Aorta (tissue), 5 donors: Measurements from ENCODE around the gene RSPH1. TPM values are rescaled to one million over a fixed set of nuclear protein-coding genes. Genes with fewer than 3 reads are reported as not detected.

ENCODE experiments used
- ATAC-seq: fragments of 200-7000 bp; cut with Tn5 transposase; one replicate; pipeline ENCODE4 v1.9.1; 2022; ENCODE audit warnings: moderate library complexity; ENCODE audit not compliant: low FRiP score
- DNase-seq, 2 donors: peaks; one replicate each; pipeline ENCODE4 v3.0.0-alpha.2; 2020
- H3K27ac ChIP-seq, 2 donors: one replicate each; pipeline ENCODE4 v1.5.1; 2013; ENCODE audit warnings: low read length in 2 of 2, mild to moderate bottlenecking in 2 of 2, moderate library complexity in 2 of 2, control low read depth in 1 of 2, inconsistent platforms in 1 of 2, low read depth in 1 of 2
- H3K27me3 ChIP-seq, 2 donors: one replicate each; pipeline ENCODE4 v1.6.1; 2013; ENCODE audit warnings: control low read depth in 1 of 2, low read length in 1 of 2, mild to moderate bottlenecking in 1 of 2, moderate library complexity in 1 of 2; ENCODE audit not compliant: insufficient read depth in 2 of 2, control insufficient read depth in 1 of 2
- H3K36me3 ChIP-seq, 2 donors: one replicate each; pipeline ENCODE4 v1.6.1; 2013; ENCODE audit warnings: control low read depth in 1 of 2, low read length in 1 of 2, mild to moderate bottlenecking in 1 of 2; ENCODE audit not compliant: insufficient read depth in 2 of 2, control insufficient read depth in 1 of 2
- H3K4me1 ChIP-seq, 2 donors: one replicate each; pipeline ENCODE4 v1.6.1; 2013; ENCODE audit warnings: low read length in 2 of 2, control low read depth in 1 of 2, mild to moderate bottlenecking in 1 of 2, moderate library complexity in 1 of 2; ENCODE audit not compliant: insufficient read depth in 2 of 2, control insufficient read depth in 1 of 2
- H3K4me3 ChIP-seq, 2 donors: one replicate each; pipeline ENCODE4 v1.5.1; 2013; ENCODE audit warnings: low read length in 2 of 2, control low read depth in 1 of 2, mild to moderate bottlenecking in 1 of 2
- H3K9me3 ChIP-seq: one replicate; pipeline ENCODE4 v1.6.1; 2013; ENCODE audit warnings: mild to moderate bottlenecking, low read length; ENCODE audit not compliant: control insufficient read depth
- WGBS, 2 donors: extraction: QIAGEN DNeasy Blood & Tissue Kit; methylation state at CpG; one replicate each; pipeline ENCODE4 v1.1.7; 2013; 5-methylcytosine and 5-hydroxymethylcytosine counted together
- intact Hi-C, 2 donors: fragments of 100-400 bp; cut with DNase I; formaldehyde crosslinking; loops; one replicate each; pipeline versions ENCODE4 v1.14.2 to v1.15.0; 2022
- polyA plus RNA-seq, 2 donors: library from polyadenylated mRNA; stranded (reverse); fragments of 200-250 nt; gene quantifications; one replicate each; pipeline ENCODE4 v1.2.3, GENCODE V29; 2013
- total RNA-seq, 2 donors: library from RNA; stranded (reverse); fragmentation: NEBNext Ultra II Directional; extraction: Animal tissue kit (Norgen Biotek cat#: 25700); gene quantifications; one replicate each; pipeline ENCODE4 v1.2.1, GENCODE V29; 2021
- donor health status: healthy with polysubstance abuse.
- donor health status: Bipolar disorder and iron deficiency.
- donor health status: DM: no; HTN: no; CAD: no.
- donor health status: DM: no; HTN: no; CAD: no.
- donor health status: DM: yes; HTN: yes; CAD: no.

Gene RSPH1
- total and polyA plus RNA-seq, 4 donors: 0.18 to 1.6 (median 0.26) TPM; not detected in 1

- Histone ChIP-seq H3K27ac (no peak overlapping the region), H3K27me3 (no peaks in the 10 kb centered on the region), H3K9me3 (peaks cover 2% of the 10 kb centered on the region), H3K4me1 (no peaks in the 10 kb centered on the region), H3K4me3 (no peak overlapping the region), H3K36me3 (no peaks in the 10 kb centered on the region)
- ATAC-seq (no peak), DNase-seq (no peak)
- WGBS, 2 donors: 78 to 83% methylated on average over 25 of the region's 25 CpGs
- intact Hi-C loops: no loop called here
These were observed 57.5 kb downstream of the RSPH1 start for GRCh38 chr21:42438316-42439205.

DNA sequence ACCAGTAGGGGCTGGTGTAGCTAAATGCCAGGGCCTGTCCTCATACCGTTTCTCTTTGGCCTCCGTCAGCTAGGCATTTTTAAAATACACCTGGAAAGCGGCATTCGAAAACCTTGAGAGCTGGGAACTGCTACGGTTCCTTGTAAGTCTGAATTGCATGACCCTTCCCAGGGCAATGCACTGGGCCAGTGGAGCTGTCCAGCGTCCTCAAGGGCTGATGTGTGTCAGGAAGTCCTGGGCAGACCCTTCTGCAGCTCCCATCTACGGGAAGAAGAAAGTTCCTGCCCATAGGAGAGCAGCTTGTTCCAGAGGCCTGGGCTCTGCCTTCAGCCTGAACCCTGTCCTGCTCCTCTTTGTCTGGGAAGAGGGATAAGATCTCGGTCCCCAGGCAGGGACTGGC, 58.2 kb downstream of the RSPH1 start:
- no peaks in the 10 kb centered on the region for H3K36me3 ChIP-seq
- DNase-seq (no peak), ATAC-seq (no peak)
- no peak overlapping the region for H3K27ac ChIP-seq
- intact Hi-C loops: no loop called here
- H3K4me3 ChIP-seq: no peak overlapping the region
- H3K4me1 ChIP-seq: no peaks in the 10 kb centered on the region
- H3K27me3 ChIP-seq: no peaks in the 10 kb centered on the region
- WGBS, 2 donors: 40 to 43% methylated on average over 8 of the region's 8 CpGs
- H3K9me3 ChIP-seq: peaks cover 4% of the 10 kb centered on the region

DNA sequence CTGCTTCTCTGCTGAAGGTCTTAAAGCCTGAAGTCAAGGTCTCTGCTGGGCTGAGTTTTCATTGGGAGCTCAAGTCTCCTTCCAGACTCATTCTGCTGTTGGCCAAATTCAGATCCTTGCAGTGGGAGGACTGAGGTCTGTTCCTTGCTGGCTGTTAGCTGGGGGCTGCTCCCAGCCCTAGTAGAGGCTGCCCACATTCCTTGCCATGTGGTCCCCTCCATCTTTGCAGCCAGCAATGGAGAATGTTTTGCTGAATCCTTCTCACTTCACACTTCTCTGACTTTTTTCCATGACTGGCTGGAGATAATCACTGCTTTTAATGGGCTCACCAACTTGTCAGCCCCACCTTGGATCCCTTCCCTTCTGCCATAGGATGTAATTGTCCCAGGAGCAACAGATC, 59.1 kb downstream of the RSPH1 start:
- Histone ChIP-seq H3K27me3 (no peaks in the 10 kb centered on the region), H3K4me1 (no peaks in the 10 kb centered on the region), H3K27ac (no peak overlapping the region), H3K4me3 (no peak overlapping the region), H3K9me3 (peaks cover 6% of the 10 kb centered on the region), H3K36me3 (no peaks in the 10 kb centered on the region)
- no peak for ATAC-seq
- DNase-seq: no peak
- intact Hi-C loops: no loop called here

- Histone ChIP-seq H3K36me3 (no peaks in the 10 kb centered on the region), H3K27me3 (no peaks in the 10 kb centered on the region), H3K27ac (no peak overlapping the region), H3K9me3 (peaks cover 7% of the 10 kb centered on the region), H3K4me3 (no peak overlapping the region), H3K4me1 (no peaks in the 10 kb centered on the region)
- no peak for ATAC-seq
- intact Hi-C loops: no loop called here
- no peak for DNase-seq
These were observed 60.2 kb downstream of the RSPH1 start for GRCh38 chr21:42435833-42436232.

DNA sequence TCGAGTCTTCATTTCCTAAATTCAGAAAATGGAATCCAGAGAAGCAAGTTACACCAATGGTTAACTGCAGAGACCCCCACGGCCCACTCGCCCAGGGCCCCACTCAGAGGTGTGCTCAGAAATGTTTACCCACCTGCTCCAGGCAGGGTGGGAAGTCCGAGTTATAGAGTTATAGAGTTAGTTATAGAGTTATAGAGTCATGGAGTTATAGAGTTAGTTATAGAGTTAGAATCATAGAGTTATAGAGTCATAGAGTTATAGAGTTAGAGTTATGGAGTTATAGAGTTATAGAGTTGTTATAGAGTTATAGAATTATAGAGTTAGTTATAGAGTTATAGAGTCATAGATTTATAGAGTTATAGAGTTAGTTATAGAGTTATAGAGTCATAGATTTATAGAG, 60.6 kb downstream of the RSPH1 start:
- H3K36me3 ChIP-seq: no peaks in the 10 kb centered on the region
- DNase-seq (no peak), ATAC-seq (no peak)
- H3K27me3 ChIP-seq: no peaks in the 10 kb centered on the region
- H3K4me1 ChIP-seq: no peaks in the 10 kb centered on the region
- peaks cover 7% of the 10 kb centered on the region for H3K9me3 ChIP-seq
- WGBS, 2 donors: 67 to 69% methylated on average over 4 of the region's 4 CpGs
- intact Hi-C loops: no loop called here
- H3K27ac ChIP-seq: no peak overlapping the region
- H3K4me3 ChIP-seq: no peak overlapping the region

DNA sequence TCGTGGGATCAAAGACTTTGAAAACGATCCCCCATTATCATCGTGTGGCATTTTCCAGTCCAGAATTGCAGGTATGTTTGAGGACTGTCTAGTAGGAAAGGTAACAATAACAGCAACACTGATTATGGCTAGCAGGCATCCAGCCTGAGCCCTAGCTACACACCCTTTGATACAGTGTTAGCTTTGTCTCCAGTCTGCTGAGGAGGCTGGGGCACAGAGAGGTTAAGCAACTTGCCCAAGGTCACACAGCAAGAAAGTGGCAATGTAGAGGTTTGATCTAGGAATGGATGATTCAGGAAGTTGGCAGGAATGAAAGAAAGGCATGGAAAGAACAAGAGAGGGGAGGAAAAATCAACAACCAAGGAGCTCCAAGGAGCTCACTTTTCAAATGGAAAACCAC, 61.1 kb downstream of the RSPH1 start:
- intact Hi-C loops: no loop called here
- Histone ChIP-seq H3K4me3 (no peak overlapping the region), H3K36me3 (no peaks in the 10 kb centered on the region), H3K9me3 (peaks cover 7% of the 10 kb centered on the region), H3K27ac (no peak overlapping the region), H3K27me3 (no peaks in the 10 kb centered on the region), H3K4me1 (no peaks in the 10 kb centered on the region)
- DNase-seq (no peak), ATAC-seq (no peak)
- 75 to 79% methylated on average over 3 of the region's 3 CpGs for WGBS, 2 donors

- H3K27ac ChIP-seq: no peak overlapping the region
- WGBS, 2 donors: 61 to 65% methylated on average over 10 of the region's 10 CpGs
- ATAC-seq: no peak
- peaks cover 7% of the 10 kb centered on the region for H3K9me3 ChIP-seq
- no peak overlapping the region for H3K4me3 ChIP-seq
- H3K27me3 ChIP-seq: no peaks in the 10 kb centered on the region
- intact Hi-C loops: no loop called here
- no peak for DNase-seq
- no peaks in the 10 kb centered on the region for H3K36me3 ChIP-seq
- no peaks in the 10 kb centered on the region for H3K4me1 ChIP-seq
These were observed 62.0 kb downstream of the RSPH1 start for GRCh38 chr21:42433946-42434551.

- WGBS, 2 donors: 73 to 85% methylated on average over 1 of the region's 1 CpG
- H3K36me3 ChIP-seq: no peaks in the 10 kb centered on the region
- no peak for ATAC-seq
- H3K4me1 ChIP-seq: no peaks in the 10 kb centered on the region
- H3K4me3 ChIP-seq: no peak overlapping the region
- H3K27ac ChIP-seq: no peak overlapping the region
- no peaks in the 10 kb centered on the region for H3K27me3 ChIP-seq
- H3K9me3 ChIP-seq: peaks cover 9% of the 10 kb centered on the region
- intact Hi-C loops: no loop called here
- no peak for DNase-seq
These were observed 63.3 kb downstream of the RSPH1 start for GRCh38 chr21:42432695-42433094.

- no peaks in the 10 kb centered on the region for H3K27me3 ChIP-seq
- H3K9me3 ChIP-seq: peaks cover 9% of the 10 kb centered on the region
- H3K4me1 ChIP-seq: no peaks in the 10 kb centered on the region
- intact Hi-C loops: no loop called here
- H3K27ac ChIP-seq: no peak overlapping the region
- DNase-seq: no peak
- H3K36me3 ChIP-seq: no peaks in the 10 kb centered on the region
- 70% methylated on average over 7 of the region's 7 CpGs for WGBS, 2 donors
- no peak overlapping the region for H3K4me3 ChIP-seq
- ATAC-seq: no peak
These were observed 64.8 kb downstream of the RSPH1 start for GRCh38 chr21:42431196-42431595.
